ENCODE results near the gene TPRG1L.
"Not testable (repeated sequence)": the region's sequence is repeated elsewhere in the genome, so short reads cannot be mapped to it uniquely, and the experiment has no call there.

GRCh38 chr1:3575515-3575914, 49.3 kb upstream of the TPRG1L start:
- TF ChIP-seq ZNF580 (tag by site-specific recombination; IDR thresholded peaks at IDR 0.05); ZNF266 (tag by site-specific recombination; IDR thresholded peaks at IDR 0.05; ENCODE audit: low read depth); REST (tag by site-specific recombination; IDR thresholded peaks at IDR 0.05); ZBTB1 (tag by site-specific recombination; IDR thresholded peaks at IDR 0.05); ZNF24 (tag by site-specific recombination; IDR thresholded peaks at IDR 0.05); HOXD13 (CRISPR knock-in tag; IDR thresholded peaks at IDR 0.05; ENCODE audit: borderline replicate concordance); ZNF530 (tag by site-specific recombination; IDR thresholded peaks at IDR 0.05; ENCODE audit: low read depth): not testable (repeated sequence)
- TF ChIP-seq, protein P1, sequence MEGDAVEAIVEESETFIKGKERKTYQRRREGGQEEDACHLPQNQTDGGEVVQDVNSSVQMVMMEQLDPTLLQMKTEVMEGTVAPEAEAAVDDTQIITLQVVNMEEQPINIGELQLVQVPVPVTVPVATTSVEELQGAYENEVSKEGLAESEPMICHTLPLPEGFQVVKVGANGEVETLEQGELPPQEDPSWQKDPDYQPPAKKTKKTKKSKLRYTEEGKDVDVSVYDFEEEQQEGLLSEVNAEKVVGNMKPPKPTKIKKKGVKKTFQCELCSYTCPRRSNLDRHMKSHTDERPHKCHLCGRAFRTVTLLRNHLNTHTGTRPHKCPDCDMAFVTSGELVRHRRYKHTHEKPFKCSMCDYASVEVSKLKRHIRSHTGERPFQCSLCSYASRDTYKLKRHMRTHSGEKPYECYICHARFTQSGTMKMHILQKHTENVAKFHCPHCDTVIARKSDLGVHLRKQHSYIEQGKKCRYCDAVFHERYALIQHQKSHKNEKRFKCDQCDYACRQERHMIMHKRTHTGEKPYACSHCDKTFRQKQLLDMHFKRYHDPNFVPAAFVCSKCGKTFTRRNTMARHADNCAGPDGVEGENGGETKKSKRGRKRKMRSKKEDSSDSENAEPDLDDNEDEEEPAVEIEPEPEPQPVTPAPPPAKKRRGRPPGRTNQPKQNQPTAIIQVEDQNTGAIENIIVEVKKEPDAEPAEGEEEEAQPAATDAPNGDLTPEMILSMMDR (tag by site-specific recombination; IDR thresholded peaks at IDR 0.05), result not testable (repeated sequence)
- TF ChIP-seq, protein P2, sequence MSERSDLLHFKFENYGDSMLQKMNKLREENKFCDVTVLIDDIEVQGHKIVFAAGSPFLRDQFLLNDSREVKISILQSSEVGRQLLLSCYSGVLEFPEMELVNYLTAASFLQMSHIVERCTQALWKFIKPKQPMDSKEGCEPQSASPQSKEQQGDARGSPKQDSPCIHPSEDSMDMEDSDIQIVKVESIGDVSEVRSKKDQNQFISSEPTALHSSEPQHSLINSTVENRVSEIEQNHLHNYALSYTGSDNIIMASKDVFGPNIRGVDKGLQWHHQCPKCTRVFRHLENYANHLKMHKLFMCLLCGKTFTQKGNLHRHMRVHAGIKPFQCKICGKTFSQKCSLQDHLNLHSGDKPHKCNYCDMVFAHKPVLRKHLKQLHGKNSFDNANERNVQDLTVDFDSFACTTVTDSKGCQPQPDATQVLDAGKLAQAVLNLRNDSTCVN (tag by site-specific recombination; optimal IDR thresholded peaks at IDR 0.05), result not testable (repeated sequence)
- TF ChIP-seq, protein P3, sequence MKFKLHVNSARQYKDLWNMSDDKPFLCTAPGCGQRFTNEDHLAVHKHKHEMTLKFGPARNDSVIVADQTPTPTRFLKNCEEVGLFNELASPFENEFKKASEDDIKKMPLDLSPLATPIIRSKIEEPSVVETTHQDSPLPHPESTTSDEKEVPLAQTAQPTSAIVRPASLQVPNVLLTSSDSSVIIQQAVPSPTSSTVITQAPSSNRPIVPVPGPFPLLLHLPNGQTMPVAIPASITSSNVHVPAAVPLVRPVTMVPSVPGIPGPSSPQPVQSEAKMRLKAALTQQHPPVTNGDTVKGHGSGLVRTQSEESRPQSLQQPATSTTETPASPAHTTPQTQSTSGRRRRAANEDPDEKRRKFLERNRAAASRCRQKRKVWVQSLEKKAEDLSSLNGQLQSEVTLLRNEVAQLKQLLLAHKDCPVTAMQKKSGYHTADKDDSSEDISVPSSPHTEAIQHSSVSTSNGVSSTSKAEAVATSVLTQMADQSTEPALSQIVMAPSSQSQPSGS (tag by site-specific recombination; IDR thresholded peaks at IDR 0.05; ENCODE audit: low read depth), result not testable (repeated sequence)
